Jurkat, Clone E6-1 (cell line): Measurements from ENCODE around the gene KDSR. TPM values are rescaled to one million over a fixed set of nuclear protein-coding genes. Genes with fewer than 3 reads are reported as not detected.

Experiments used
- DNase-seq: peaks from one replicate; pipeline ENCODE4 v3.0.0-alpha.2; 2011; ENCODE audit warnings: low read depth, low spot score
- H3K4me3 ChIP-seq: 2 replicates; pipeline ENCODE4 v1.5.1; 2011; ENCODE audit warnings: mild to moderate bottlenecking, low read length, control low read depth, moderate library complexity
- polyA plus RNA-seq: library from polyadenylated mRNA; unstranded; fragments of >200 nt; gene quantifications from one replicate; pipeline ENCODE4 v1.2.1, GENCODE V29; 2012; ENCODE audit warnings: missing spikeins; ENCODE audit not compliant: insufficient read length, insufficient read depth

KDSR gene
- 21.7 TPM for polyA plus RNA-seq

DNA sequence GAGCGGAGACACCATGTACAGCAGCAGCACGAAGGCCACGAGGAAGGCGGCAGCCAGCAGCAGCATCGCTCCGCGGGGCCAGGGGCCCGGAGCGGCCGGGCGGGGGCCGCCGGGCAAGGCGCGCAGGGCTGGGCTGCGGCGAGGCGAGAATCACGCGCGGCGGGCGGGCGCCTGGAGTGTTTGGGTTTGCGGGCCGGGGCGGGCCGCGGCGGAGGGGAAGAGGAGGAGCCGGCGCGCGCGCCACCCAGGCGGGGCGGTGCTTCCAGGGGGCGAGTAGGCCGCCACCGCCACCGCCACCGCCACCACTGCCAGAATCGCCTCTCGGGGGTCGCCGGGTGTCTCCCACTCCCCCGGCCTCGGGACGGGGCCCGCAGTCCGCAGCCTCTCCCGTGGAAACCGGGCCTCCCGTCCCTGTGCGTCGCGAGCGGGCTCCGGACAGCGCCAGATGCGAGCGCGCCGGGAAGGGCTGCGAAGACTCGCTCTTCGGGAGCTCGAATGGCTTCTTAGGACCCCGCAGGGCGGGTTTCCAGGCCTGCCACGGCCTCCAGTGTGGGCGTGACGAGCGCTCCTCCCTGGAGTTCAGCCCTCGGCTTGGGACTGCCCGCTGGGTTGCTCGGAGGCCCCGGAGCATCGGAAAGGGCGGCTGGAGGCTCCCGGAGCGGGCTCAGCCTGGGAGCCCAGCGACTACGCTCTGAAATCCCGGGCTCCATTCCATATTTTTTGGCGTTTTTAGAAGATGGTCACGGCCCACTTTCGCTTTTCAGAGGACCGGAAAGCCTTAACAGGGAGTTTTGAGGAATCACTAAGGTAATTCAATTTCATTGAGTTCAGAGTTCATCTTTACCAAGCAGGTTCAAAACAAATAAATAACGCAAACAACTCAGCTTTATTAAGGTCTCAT lies at the start of gene KDSR:
KDSR (minus strand) TSS at position 154 of the 901 bp plus-strand sequence; CDS start at position 66, 88 bp downstream.
- DNase-seq, result peak; percentile 38
- peak within 1 kb of the TSS; percentile 70 for H3K4me3 ChIP-seq

DNA sequence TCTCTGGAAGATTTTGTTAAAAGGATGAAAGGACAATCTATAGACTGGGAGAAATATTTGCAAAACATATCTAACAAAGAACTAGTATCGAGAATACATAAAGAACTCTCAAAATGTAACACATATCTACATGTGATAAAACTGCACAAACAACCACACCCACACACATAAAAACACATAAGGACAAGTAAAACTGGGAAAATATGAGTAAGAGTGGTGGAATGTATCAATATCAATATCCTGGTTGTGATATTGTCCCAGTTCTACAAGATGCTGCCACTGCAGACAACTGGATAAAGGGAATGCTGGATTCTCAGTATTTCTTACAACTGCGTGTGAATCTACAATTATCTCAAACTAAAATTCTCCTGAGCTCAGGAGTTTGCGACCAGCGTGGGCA lies 45.9 kb upstream of the KDSR start:
- no peak for DNase-seq
- no peak overlapping the region for H3K4me3 ChIP-seq

- DNase-seq, result no peak
- H3K4me3 ChIP-seq, result no peak overlapping the region
Observed at GRCh38 chr18:63410792-63411191, 43.8 kb upstream of the KDSR start.

- no peak overlapping the region for H3K4me3 ChIP-seq
- peak; percentile 40 for DNase-seq
Observed at GRCh38 chr18:63409301-63409700, 42.3 kb upstream of the KDSR start.

DNA sequence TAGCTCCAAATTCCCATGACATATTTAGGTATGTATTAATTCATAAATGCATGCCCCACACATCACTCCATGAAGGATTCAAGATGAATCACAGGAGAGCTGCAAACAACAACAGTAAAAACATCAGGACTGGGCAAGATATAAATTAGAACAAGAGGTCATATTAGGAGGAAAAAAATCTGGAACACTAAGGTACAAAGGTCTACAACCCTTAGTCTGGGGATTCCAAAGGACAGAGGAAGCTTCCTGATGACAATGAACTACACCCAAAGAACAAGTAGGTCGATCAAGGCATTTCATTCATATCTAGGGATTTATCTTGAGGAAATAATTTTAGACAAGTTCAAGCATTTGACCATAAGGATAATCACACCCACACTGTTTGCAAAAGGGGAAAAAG lies 40.7 kb upstream of the KDSR start:
- DNase-seq, result no peak
- H3K4me3 ChIP-seq, result no peak overlapping the region

- DNase-seq, result no peak
- no peak overlapping the region for H3K4me3 ChIP-seq
Observed at GRCh38 chr18:63405986-63406385, 39.0 kb upstream of the KDSR start.

DNA sequence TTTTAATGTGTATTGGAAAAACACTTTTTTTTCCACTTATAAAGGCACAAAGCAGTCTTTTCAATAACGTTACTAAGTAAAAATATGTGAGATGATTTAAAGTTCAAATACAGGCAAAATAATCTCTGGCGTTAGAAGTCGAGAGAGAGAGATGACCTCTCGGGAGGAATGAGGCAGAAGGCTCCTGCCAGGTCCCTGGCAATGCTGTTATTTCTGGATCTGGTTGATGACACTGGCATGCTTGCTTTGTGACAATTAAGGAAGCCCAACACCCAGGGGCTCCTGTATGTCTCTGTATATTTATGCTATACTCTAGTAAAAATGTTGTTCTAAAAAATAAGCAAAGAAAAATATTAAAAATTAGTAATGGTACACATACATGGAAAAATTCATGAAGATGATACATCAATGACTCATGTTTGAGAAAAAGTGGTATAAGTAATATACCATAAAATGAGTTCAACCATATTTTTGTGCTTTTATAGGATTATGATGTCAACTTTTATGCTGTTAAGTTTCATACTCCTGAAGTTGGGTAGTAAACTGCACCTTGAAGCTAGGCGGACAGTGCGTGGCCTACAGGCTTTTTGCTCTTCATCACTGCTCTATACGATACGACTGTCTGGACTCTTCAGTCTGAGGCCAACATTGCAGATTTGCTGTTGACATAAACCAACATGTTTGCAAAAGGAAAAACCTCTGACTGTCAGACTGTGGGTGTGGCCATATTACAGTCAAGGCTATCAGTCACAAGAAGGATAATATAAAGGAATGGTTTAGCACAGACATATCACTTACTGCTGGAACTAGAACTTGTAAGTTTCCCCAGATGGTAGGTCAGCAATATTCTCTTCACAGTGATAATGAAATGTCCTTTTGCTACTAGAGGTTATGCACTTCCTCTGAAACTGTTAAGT lies 35.5 kb upstream of the KDSR start:
- no peak overlapping the region for H3K4me3 ChIP-seq
- DNase-seq, result no peak

DNA sequence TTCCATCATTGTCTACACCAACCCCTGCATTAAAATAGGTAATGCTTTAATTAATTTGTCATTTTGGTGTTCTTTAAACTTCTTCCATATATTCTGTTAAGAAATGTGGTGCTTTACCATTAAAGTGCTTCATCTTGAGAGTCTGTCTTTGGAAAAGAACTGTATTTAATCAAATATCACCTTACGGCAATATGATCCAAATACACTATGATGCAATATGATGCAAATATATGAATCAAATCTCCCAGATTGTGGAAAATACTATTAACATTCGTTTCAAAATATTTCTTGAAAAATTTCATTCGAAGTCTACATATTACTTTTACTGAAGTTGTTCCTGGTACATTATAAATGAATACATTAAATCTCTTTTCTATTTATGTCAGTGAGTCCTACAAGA lies 32.3 kb upstream of the KDSR start:
- DNase-seq, result no peak
- no peak overlapping the region for H3K4me3 ChIP-seq

- no peak for DNase-seq
- no peak overlapping the region for H3K4me3 ChIP-seq
Observed at GRCh38 chr18:63397349-63397748, 30.3 kb upstream of the KDSR start.

DNA sequence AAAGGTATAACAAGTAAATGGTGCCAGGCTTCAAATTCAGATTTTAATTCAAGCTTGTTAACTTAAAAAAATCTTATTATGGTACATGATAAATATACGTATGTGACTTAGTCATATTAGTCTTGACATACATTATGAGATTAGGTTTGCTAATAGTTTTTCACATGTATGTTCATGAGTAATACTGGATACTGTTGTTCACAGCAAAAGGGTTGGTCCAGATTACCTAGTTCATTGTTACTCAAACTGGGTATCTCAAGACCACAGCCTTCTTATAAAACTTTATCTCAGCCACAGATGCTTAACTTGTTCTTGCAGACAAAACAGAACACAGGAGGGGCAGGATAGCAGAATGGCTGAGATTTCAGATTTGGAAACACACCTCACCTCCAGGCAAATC lies 28.5 kb upstream of the KDSR start:
- DNase-seq, result no peak
- H3K4me3 ChIP-seq, result no peak overlapping the region

DNA sequence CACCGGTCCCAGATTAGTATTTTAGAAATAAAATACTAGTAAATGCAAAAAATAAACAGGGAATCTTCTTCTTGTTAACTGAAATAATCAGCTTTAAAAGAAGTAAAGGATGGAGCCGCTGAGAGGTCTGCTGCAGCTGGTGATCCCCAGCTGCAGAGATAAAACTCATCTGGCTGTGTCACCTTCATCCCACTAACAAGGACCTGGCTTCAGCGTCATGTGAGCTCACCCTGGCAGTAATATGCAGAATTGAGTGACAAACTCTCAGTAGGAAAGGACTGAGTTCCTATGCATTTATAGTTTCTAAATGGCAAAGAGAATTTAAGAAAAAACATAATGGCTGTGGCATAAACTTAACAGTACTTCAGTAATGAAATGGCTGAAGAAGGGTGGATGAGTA lies 27.9 kb upstream of the KDSR start:
- DNase-seq, result no peak

GRCh38 chr18:63387861-63388260 lies 20.9 kb upstream of the KDSR start:
- no peak overlapping the region for H3K4me3 ChIP-seq
- no peak for DNase-seq

More for the DNA sequence above, 27.9 kb upstream of the KDSR start:
- H3K4me3 ChIP-seq, result no peak overlapping the region

DNA sequence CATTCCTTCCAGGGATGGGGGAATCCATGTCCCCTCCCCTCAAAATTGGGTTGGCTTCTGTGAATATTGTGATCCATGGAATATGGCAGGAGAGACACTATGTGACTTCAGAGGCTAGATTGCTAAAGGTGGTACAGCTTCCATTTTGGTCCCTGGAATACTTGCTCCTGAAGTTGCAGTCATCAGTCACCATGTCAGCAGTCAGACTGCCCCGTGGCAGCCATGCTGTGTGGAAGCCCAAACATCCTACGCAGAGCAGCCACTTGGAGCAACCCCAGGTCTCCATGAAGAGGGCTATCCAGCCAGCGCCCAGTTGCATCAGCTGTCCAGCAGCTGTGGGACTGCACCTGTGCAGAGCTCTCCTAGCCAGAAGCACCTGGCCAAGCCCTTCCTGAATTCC lies 15.8 kb upstream of the KDSR start:
- H3K4me3 ChIP-seq, result no peak overlapping the region
- DNase-seq, result no peak

GRCh38 chr18:63379639-63379962 lies 12.6 kb upstream of the KDSR start:
- no peak overlapping the region for H3K4me3 ChIP-seq
- DNase-seq, result no peak

DNA sequence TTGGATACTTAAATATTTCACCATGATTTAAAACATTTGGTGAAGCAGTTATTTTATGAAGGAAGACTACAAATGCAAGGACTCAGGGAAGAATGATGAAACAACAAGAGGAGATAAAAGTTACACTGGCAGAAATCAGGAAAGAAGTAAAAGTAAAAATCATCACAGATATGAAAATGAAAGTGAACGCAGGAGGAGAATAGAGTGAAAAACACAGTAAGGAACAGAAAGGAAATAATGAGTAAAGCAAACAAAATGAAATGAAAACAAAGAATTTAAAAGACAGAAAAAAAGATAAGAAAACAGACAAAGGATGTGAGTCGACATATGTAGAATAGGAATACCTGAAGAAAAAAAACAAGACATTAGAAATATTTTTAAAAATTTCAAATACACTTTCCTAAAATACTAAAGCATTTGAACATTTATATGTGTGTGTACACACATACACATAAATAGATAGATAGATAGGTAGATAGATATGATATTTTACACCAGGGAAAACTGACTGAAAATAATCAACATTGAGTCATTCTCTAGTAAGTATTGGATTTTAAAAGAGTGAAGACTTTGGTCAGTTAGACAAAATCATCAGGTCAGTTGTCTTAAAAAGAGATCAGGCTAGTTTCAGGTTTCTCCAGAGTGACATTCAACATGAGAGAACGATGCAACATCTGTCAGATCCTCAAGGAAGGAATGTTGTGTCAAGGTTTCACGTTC lies 12.1 kb upstream of the KDSR start:
- no peak for DNase-seq
- no peak overlapping the region for H3K4me3 ChIP-seq

DNA sequence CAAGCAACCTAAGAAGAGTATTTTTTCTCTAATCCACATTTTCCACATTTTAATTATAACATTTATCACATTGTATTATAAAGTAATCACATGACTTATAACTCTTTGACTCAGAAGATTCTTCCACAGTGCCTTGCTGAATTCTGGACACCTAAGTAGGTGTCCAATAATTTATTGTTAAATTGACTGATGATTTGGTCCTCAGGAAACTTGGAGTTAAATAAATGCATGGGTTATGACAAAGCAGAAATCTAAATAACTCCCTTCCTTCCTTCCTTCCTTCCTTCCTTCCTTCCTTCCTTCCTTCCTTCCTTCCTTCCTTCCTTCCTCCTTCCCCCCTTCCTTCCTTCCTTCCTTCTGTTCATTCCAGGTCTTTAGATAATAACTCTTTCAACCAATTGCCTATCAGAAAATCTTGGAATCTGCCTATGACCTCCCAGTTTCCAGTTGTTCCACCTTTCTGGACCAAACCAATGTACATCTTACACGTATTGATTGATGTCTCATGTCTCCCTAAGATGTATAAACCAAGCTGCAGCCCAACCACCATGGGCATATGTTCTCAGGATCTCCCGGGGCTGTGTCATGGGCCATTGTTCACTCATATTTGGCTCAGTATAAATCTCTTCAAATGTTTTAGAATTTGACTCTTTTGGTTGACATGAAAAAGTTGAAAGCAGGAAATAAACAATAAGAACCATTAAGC lies 10.4 kb upstream of the KDSR start:
- DNase-seq, result no peak
- no peak overlapping the region for H3K4me3 ChIP-seq

GRCh38 chr18:63376538-63376937 lies 9.5 kb upstream of the KDSR start:
- H3K4me3 ChIP-seq, result no peak overlapping the region
- no peak for DNase-seq

DNA sequence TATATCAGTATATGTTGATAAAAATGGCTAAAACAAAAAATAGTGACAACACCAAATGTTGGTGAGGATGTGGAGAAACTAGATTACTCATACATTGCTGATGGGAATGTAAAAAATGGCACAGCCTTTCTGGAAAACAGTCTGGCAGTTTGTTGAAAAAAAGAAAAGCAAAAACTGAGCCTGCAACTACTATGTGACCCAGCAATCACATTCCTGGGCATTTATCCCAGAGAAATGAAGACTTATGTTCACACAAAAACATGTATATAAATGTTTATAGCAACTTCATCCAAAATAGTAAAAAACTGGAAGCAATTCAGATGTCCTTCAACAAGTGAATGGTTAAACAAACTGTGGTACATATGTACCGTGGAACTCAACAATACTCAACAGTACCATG lies 7.5 kb upstream of the KDSR start:
- no peak for DNase-seq
- H3K4me3 ChIP-seq, result no peak overlapping the region

DNA sequence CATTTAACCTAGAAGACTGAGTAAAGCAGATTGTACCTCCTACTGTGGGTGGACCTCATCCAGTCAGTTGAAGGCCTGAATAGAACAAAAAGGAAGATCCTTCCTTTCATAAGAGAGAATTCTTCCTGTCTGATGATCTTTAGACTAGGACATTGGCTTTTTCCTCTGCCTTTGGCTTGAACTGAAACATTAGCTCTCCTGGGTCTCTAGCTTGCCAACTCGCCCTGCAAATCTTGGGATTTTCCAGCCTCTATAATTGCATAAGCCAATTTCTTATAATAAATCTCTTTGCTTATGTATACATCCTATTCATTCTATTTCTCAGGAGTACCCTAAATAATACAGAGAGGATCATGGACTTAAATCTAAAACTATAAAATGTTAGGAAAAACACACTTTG lies 6.2 kb upstream of the KDSR start:
- H3K4me3 ChIP-seq, result no peak overlapping the region
- no peak for DNase-seq
